Type B pancreatic cell (in vitro differentiated cells): Measurements from ENCODE around the gene HPCAL1. TPM values are rescaled to one million over a fixed set of nuclear protein-coding genes. Genes with fewer than 3 reads are reported as not detected.

ENCODE experiments used
- DNase-seq: peaks from one replicate; pipeline ENCODE4 v3.0.0; 2021; ENCODE audit warnings: mixed read lengths; ENCODE audit not compliant: unreplicated experiment; ENCODE audit errors: extremely low spot score
- H3K27ac Mint-ChIP-seq: 2 replicates; pipeline ENCODE4 v1.8.0; 2021; ENCODE audit warnings: mild to moderate bottlenecking, mixed read lengths
- H3K27me3 Mint-ChIP-seq: 2 replicates; pipeline ENCODE4 v1.8.0; 2021; ENCODE audit warnings: mixed read lengths
- H3K36me3 Mint-ChIP-seq: 2 replicates; pipeline ENCODE4 v1.8.0; 2021; ENCODE audit warnings: mixed read lengths
- H3K4me1 Mint-ChIP-seq: one replicate; pipeline ENCODE4 v1.8.0; 2021; ENCODE audit warnings: mixed read lengths; ENCODE audit not compliant: unreplicated experiment
- H3K4me3 Mint-ChIP-seq: 2 replicates; pipeline ENCODE4 v1.8.0; 2021; ENCODE audit warnings: mild to moderate bottlenecking, mixed read lengths
- H3K9me3 Mint-ChIP-seq: 2 replicates; pipeline ENCODE4 v1.8.0; 2021; ENCODE audit warnings: mixed read lengths
- CTCF ChIP-seq: fragments of 200-600 bp; sonication (generic); conservative IDR thresholded peaks from 2 replicates; pipeline ENCODE4 v1.5.0; 2021; ENCODE audit warnings: antibody characterized with exemption, mild to moderate bottlenecking
- total RNA-seq: library from RNA; stranded (reverse); gene quantifications from 2 replicates; pipeline ENCODE4 v1.2.1, GENCODE V29; 2021; ENCODE audit warnings: low replicate concordance

HPCAL1 gene
- total RNA-seq, 1 donor from 2014 or later, result 17.8 TPM

DNA sequence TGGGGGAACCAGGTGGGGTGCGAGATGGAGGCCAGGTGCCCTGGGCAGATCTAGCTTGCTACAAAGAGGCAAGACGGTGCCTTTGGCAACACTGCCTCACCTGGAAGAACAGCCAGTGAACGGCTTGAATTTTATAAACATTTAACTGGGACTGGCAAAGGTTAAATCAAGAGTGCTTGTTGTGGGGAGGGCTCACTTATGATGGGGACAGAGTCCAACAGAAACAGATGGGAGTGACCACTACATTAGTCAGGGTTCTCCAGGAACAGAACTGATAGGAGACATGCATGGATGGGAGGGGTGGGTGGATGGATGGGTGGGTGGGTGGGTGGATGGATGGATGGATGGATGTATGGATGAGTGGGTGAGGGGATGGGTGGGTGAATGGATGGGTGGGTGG lies 126.2 kb downstream of the HPCAL1 start:
- Mint-ChIP-seq H3K27ac (no peak overlapping the region), H3K4me1 (peaks cover 11% of the 10 kb centered on the region), H3K27me3 (peaks cover 4% of the 10 kb centered on the region), H3K36me3 (peaks cover 4% of the 10 kb centered on the region), H3K9me3 (no peaks in the 10 kb centered on the region), H3K4me3 (no peak overlapping the region)
- no peak for TF ChIP-seq CTCF
- no peak for DNase-seq

DNA sequence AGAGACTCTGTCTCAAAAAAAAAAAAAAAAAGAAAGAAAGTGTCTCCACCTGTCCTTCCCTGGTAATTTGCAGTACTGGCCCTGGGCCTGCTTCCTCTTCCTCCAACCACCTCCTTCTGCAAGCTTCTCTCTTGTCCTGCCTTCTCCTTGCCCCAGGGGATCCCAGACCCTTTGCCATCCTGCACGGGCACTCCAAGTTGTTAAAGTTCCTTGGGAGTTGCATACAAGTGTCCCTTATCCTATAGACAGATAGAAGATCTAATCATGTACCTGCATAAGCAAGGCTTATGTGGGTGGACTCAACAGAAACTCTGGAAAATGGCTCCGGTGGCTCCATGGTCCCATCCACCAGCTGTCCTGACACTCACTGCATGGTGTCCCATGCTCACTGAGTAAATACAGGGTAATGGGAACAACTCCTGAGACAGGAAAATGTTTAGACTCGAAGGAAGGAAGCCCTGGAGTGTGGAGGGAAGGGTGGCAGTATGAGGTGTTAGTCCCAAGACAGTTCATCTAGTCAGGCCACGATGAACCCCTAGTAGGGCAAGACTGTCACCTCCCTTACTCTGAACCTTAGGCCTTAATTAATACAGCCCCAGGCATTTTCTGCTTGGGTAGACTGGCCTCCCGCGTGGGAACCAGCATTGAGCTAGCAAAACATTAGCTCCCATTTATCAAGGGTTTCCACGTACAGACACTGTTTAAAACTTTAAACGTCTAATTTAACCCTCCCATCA lies 128.3 kb downstream of the HPCAL1 start:
- Mint-ChIP-seq H3K27ac (no peak overlapping the region), H3K27me3 (peaks cover 7% of the 10 kb centered on the region), H3K4me3 (no peak overlapping the region), H3K4me1 (peaks cover 16% of the 10 kb centered on the region), H3K36me3 (peaks cover 4% of the 10 kb centered on the region), H3K9me3 (no peaks in the 10 kb centered on the region)
- no peak for TF ChIP-seq CTCF
- DNase-seq, result no peak

GRCh38 chr2:10431797-10432196 lies 129.1 kb downstream of the HPCAL1 start:
- no peaks in the 10 kb centered on the region for H3K9me3 Mint-ChIP-seq
- peaks cover 16% of the 10 kb centered on the region for H3K4me1 Mint-ChIP-seq
- peaks cover 7% of the 10 kb centered on the region for H3K27me3 Mint-ChIP-seq
- H3K36me3 Mint-ChIP-seq, result peaks cover 4% of the 10 kb centered on the region
- no peak overlapping the region for H3K4me3 Mint-ChIP-seq
- H3K27ac Mint-ChIP-seq, result no peak overlapping the region
- TF ChIP-seq CTCF, result no peak
- no peak for DNase-seq

DNA sequence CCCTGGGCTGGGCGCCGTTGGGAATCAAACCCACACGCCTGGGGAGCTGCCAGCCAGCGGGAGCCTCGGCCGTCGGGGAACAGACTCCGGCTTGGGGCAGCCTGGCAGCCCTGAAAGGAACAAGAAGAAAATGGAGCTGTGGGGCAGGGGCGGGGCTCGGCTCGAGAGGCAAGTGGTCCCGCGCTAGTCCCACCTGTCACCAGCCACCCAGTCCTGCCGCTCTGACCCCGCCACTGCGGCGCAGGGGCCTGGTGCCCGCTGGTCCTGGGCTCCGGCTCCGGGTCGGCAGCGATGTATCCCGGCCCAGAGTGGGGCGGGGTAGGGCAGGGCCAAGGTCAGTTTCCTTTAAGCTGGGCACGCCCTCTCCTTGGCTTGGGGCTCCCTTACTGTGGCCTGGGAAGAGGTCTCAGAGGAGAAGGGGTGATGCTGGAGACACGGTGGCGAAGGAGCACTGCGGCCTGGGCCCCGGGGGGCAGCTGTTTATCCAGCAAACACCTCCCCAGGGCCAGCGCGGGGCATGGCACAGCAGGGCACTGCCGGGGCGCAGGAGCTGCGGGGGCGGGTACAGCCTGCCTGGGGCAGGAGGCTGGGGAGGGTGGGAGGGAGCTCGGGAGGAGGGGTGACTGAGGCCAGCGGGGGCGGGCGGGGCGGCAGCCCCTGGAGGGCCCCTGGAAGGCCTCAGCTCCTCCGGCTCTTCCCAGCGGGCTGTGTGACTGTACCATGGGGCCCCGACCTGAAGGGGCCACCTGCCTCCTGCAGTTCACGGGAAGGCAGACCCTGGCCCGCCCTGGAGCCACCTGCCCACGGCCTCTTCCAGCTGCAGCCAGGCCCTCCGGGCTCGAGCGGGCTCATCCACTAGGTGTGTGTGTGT lies 129.8 kb downstream of the HPCAL1 start:
- peaks cover 2% of the 10 kb centered on the region for H3K36me3 Mint-ChIP-seq
- no peak for DNase-seq
- H3K4me3 Mint-ChIP-seq, result no peak overlapping the region
- TF ChIP-seq CTCF, result no peak
- H3K9me3 Mint-ChIP-seq, result no peaks in the 10 kb centered on the region
- H3K27me3 Mint-ChIP-seq, result peaks cover 7% of the 10 kb centered on the region
- peaks cover 13% of the 10 kb centered on the region for H3K4me1 Mint-ChIP-seq
- H3K27ac Mint-ChIP-seq, result peak overlapping the region; percentile 13

- H3K27me3 Mint-ChIP-seq, result peaks cover 7% of the 10 kb centered on the region
- H3K4me3 Mint-ChIP-seq, result no peak overlapping the region
- no peaks in the 10 kb centered on the region for H3K36me3 Mint-ChIP-seq
- H3K9me3 Mint-ChIP-seq, result no peaks in the 10 kb centered on the region
- TF ChIP-seq CTCF, result no peak
- H3K27ac Mint-ChIP-seq, result peak overlapping the region; percentile 13
- peaks cover 12% of the 10 kb centered on the region for H3K4me1 Mint-ChIP-seq
- DNase-seq, result no peak
Observed at GRCh38 chr2:10433264-10433946, 130.7 kb downstream of the HPCAL1 start.
